H9 (cell line): Measurements from ENCODE around the gene KMT2C. TPM values are rescaled to one million over a fixed set of nuclear protein-coding genes. Genes with fewer than 3 reads are reported as not detected.
"Not testable (repeated sequence)": the region's sequence is repeated elsewhere in the genome, so short reads cannot be mapped to it uniquely, and the experiment has no call there.

Experiments used
- DNase-seq: peaks from one replicate; pipeline ENCODE4 v3.0.0-alpha.2; 2017
- H2AFZ ChIP-seq: one replicate; pipeline ENCODE4 v1.6.1; 2013; ENCODE audit warnings: mild to moderate bottlenecking, low read length, control low read depth, moderate library complexity
- H2AK5ac ChIP-seq: 2 replicates; pipeline ENCODE4 v1.6.1; 2013; ENCODE audit warnings: low read length, control low read depth, mixed read lengths; ENCODE audit not compliant: insufficient read length
- H2BK120ac ChIP-seq: one replicate; pipeline ENCODE4 v1.6.1; 2013; ENCODE audit warnings: low read depth, mild to moderate bottlenecking, low read length, control low read depth, inconsistent platforms; ENCODE audit not compliant: poor library complexity, severe bottlenecking
- H2BK12ac ChIP-seq: 2 replicates; pipeline ENCODE4 v1.6.1; 2013; ENCODE audit warnings: low read length, control low read depth, mixed read lengths, low read depth; ENCODE audit not compliant: insufficient read length
- H2BK15ac ChIP-seq: 2 replicates; pipeline ENCODE4 v1.6.1; 2013; ENCODE audit warnings: low read depth, low read length, control low read depth
- H2BK20ac ChIP-seq: one replicate; pipeline ENCODE4 v1.6.1; 2013; ENCODE audit warnings: low read depth, mild to moderate bottlenecking, low read length, control low read depth, inconsistent platforms; ENCODE audit not compliant: poor library complexity, severe bottlenecking
- H2BK5ac ChIP-seq: 2 replicates; pipeline ENCODE4 v1.6.1; 2013; ENCODE audit warnings: low read length, control low read depth, mixed read lengths; ENCODE audit not compliant: insufficient read length
- H3K14ac ChIP-seq: 2 replicates; pipeline ENCODE4 v1.6.1; 2013; ENCODE audit warnings: low read length, control low read depth; ENCODE audit not compliant: insufficient read depth
- H3K18ac ChIP-seq: 2 replicates; pipeline ENCODE4 v1.6.1; 2013; ENCODE audit warnings: low read depth, mild to moderate bottlenecking, mixed read lengths, low read length, control low read depth; ENCODE audit not compliant: insufficient read length
- H3K23ac ChIP-seq: 2 replicates; pipeline ENCODE4 v1.6.1; 2013; ENCODE audit warnings: low read length, control low read depth, mixed read lengths, low read depth; ENCODE audit not compliant: insufficient read length
- H3K23me2 ChIP-seq: 2 replicates; pipeline ENCODE4 v1.6.1; 2013; ENCODE audit warnings: low read depth, mild to moderate bottlenecking, mixed read lengths, low read length, control low read depth; ENCODE audit not compliant: insufficient read length, poor library complexity, severe bottlenecking
- H3K27ac ChIP-seq: 2 replicates; pipeline ENCODE4 v1.5.1; 2013; ENCODE audit warnings: low read length, control low read depth, mixed read lengths, low read depth; ENCODE audit not compliant: insufficient read length
- H3K27me3 ChIP-seq: 2 replicates; pipeline ENCODE4 v1.6.1; 2013; ENCODE audit warnings: low read length, control low read depth, inconsistent platforms; ENCODE audit not compliant: insufficient read depth
- H3K4ac ChIP-seq: 2 replicates; pipeline ENCODE4 v1.6.1; 2013; ENCODE audit warnings: low read depth, mild to moderate bottlenecking, control low read depth, inconsistent platforms, low read length, moderate library complexity
- H3K4me1 ChIP-seq: 2 replicates; pipeline ENCODE4 v1.6.1; 2013; ENCODE audit warnings: low read length, control low read depth, inconsistent platforms; ENCODE audit not compliant: insufficient read depth
- H3K4me2 ChIP-seq: 2 replicates; pipeline ENCODE4 v1.6.1; 2013; ENCODE audit warnings: low read length, control low read depth, mixed read lengths; ENCODE audit not compliant: insufficient read length, insufficient read depth
- H3K56ac ChIP-seq: 2 replicates; pipeline ENCODE4 v1.6.1; 2013; ENCODE audit warnings: low read depth, mild to moderate bottlenecking, mixed read lengths, low read length, control low read depth; ENCODE audit not compliant: insufficient read length
- H3K79me1 ChIP-seq: 2 replicates; pipeline ENCODE4 v1.6.1; 2013; ENCODE audit warnings: low read depth, mild to moderate bottlenecking, moderate library complexity, low read length, control low read depth, inconsistent platforms; ENCODE audit not compliant: insufficient read depth, poor library complexity, severe bottlenecking
- H3K79me2 ChIP-seq: 2 replicates; pipeline ENCODE4 v1.6.1; 2013; ENCODE audit warnings: low read length, control low read depth, inconsistent platforms; ENCODE audit not compliant: insufficient read depth
- H3K9ac ChIP-seq: 2 replicates; pipeline ENCODE4 v1.6.1; 2013; ENCODE audit warnings: low read length, control low read depth, mixed read lengths; ENCODE audit not compliant: insufficient read length; ENCODE audit errors: extremely low read depth
- H3K9me3 ChIP-seq: one replicate; pipeline ENCODE4 v1.6.1; 2013; ENCODE audit warnings: low read depth, low read length, inconsistent platforms; ENCODE audit not compliant: control insufficient read depth
- H3T11ph ChIP-seq: one replicate; pipeline ENCODE4 v1.6.1; 2013; ENCODE audit warnings: mild to moderate bottlenecking, low read length, control low read depth, inconsistent platforms
- H4K20me1 ChIP-seq: one replicate; pipeline ENCODE4 v1.6.1; 2013; ENCODE audit not compliant: control insufficient read depth, insufficient read length, insufficient read depth
- H4K5ac ChIP-seq: 2 replicates; pipeline ENCODE4 v1.6.1; 2013; ENCODE audit warnings: low read depth, mild to moderate bottlenecking, mixed read lengths, low read length, control low read depth; ENCODE audit not compliant: insufficient read length
- H4K8ac ChIP-seq: replicated peaks from 2 replicates; pipeline ENCODE4 v1.6.1; 2013; ENCODE audit warnings: low read length, control low read depth, mixed read lengths, low read depth; ENCODE audit not compliant: insufficient read length
- H4K91ac ChIP-seq: 2 replicates; pipeline ENCODE4 v1.6.1; 2013; ENCODE audit warnings: low read depth, mild to moderate bottlenecking, moderate library complexity, mixed read lengths, low read length, control low read depth; ENCODE audit not compliant: insufficient read length
- H3K27ac Mint-ChIP-seq, 3 experiments: 2 replicates in 2 of 3; 3 replicates in 1 of 3; pipeline ENCODE4 v1.8.0; 2020 to 2021; ENCODE audit warnings: mixed read lengths in 3 of 3, mild to moderate bottlenecking in 1 of 3, moderate library complexity in 1 of 3
- H3K27me3 Mint-ChIP-seq: 2 replicates; pipeline ENCODE4 v1.8.0; 2021; ENCODE audit warnings: low read depth, mild to moderate bottlenecking, moderate library complexity, mixed read lengths
- H3K36me3 Mint-ChIP-seq, 3 experiments: 2 replicates in 2 of 3; 3 replicates in 1 of 3; pipeline ENCODE4 v1.8.0; 2020 to 2021; ENCODE audit warnings: low read depth in 3 of 3, mixed read lengths in 3 of 3; ENCODE audit not compliant: insufficient read depth in 1 of 3
- H3K4me1 Mint-ChIP-seq, 2 experiments: 2 replicates each; pipeline ENCODE4 v1.8.0; 2020; ENCODE audit warnings: mixed read lengths in 2 of 2
- H3K4me3 Mint-ChIP-seq, 2 experiments: 2 replicates in 1 of 2; 3 replicates in 1 of 2; pipeline ENCODE4 v1.8.0; 2020 to 2021; ENCODE audit warnings: mild to moderate bottlenecking in 2 of 2, mixed read lengths in 2 of 2, moderate library complexity in 1 of 2
- H3K9me3 Mint-ChIP-seq, 2 experiments: 2 replicates in 1 of 2; 3 replicates in 1 of 2; pipeline ENCODE4 v1.8.0; 2020; ENCODE audit warnings: mild to moderate bottlenecking in 2 of 2, mixed read lengths in 2 of 2, moderate library complexity in 1 of 2
- CTCF ChIP-seq: fragments of 200-600 bp; sonication (generic); conservative IDR thresholded peaks from 3 replicates; pipeline ENCODE4 v1.8.0; 2021; ENCODE audit warnings: antibody characterized with exemption, mild to moderate bottlenecking
- WGBS: extraction: QIAGEN DNeasy Blood & Tissue Kit; methylation state at CpG from one replicate; pipeline ENCODE4 v1.1.7; 2013; ENCODE audit warnings: missing lambda C conversion rate, low lambda C conversion rate, mixed read lengths; ENCODE audit not compliant: insufficient read length; ENCODE audit errors: extremely low coverage; 5-methylcytosine and 5-hydroxymethylcytosine counted together
- total RNA-seq: library from RNA; stranded (reverse); gene quantifications from 2 replicates; pipeline ENCODE4 v1.2.1, GENCODE V29; 2021

Gene KMT2C
- total RNA-seq, 1 experiment from 2014 or later, result 32.2 TPM

- H2BK20ac ChIP-seq, result no peak overlapping the region
- no peak overlapping the region for H2BK15ac ChIP-seq
- no peak overlapping the region for H3K4ac ChIP-seq
- no peaks in the 10 kb centered on the region for H3K79me1 ChIP-seq
- H4K8ac ChIP-seq, result no peak overlapping the region
- Mint-ChIP-seq H3K9me3 (no peaks in the 10 kb centered on the region; a peak in 1 of 5 replicates), H3K4me1 (peaks cover 6 to 13% of the 10 kb centered on the region in 2 experiments), H3K36me3 (0 out of 7 replicates have a peak, but pooled peaks cover 0 to 2% (median 0%) of the 10 kb centered on the region in 3 experiments), H3K27me3 (peaks cover 1% of the 10 kb centered on the region; the same call in 1 of the 2 replicates), H3K27ac (no peak overlapping the region), H3K4me3 (no peak overlapping the region)
- H3K14ac ChIP-seq, result no peak overlapping the region
- H3K4me2 ChIP-seq, result no peak overlapping the region
- H3K56ac ChIP-seq, result no peak overlapping the region
- no peaks in the 10 kb centered on the region for H3K9me3 ChIP-seq
- no peaks in the 10 kb centered on the region for H3K27me3 ChIP-seq
- no peaks in the 10 kb centered on the region for H3K79me2 ChIP-seq
- no peak overlapping the region for H3K27ac ChIP-seq
- H2BK12ac ChIP-seq, result no peak overlapping the region
- no peaks in the 10 kb centered on the region for H4K20me1 ChIP-seq
- H4K91ac ChIP-seq, result no peak overlapping the region
- H2BK5ac ChIP-seq, result no peak overlapping the region
- TF ChIP-seq CTCF, result no peak
- no peaks in the 10 kb centered on the region; the same call in 1 of the 2 replicates for H3K4me1 ChIP-seq
- H3K23ac ChIP-seq, result no peak overlapping the region
- H4K5ac ChIP-seq, result no peak overlapping the region
- H2AK5ac ChIP-seq, result no peak overlapping the region
- no peak overlapping the region for H3K9ac ChIP-seq
- H3K23me2 ChIP-seq, result no peaks in the 10 kb centered on the region
- DNase-seq, result no peak
- no peak overlapping the region for H3K18ac ChIP-seq
- H3T11ph ChIP-seq, result no peak overlapping the region
- H2BK120ac ChIP-seq, result no peak overlapping the region
- no CpG with 5 or more reads among the region's 5 CpGs for WGBS
- H2AFZ ChIP-seq, result no peak overlapping the region
Observed at GRCh38 chr7:152451356-152451755, 15.6 kb upstream of the KMT2C start.

- DNase-seq, result not testable (repeated sequence)
Observed at GRCh38 chr7:152445386-152446008, 9.7 kb upstream of the KMT2C start.

More at GRCh38 chr7:152445386-152446008, 9.7 kb upstream of the KMT2C start:
- not testable (repeated sequence) for H3K27me3 ChIP-seq, H3K27ac ChIP-seq, H4K91ac ChIP-seq, H3K4me1 ChIP-seq, H3K36me3 Mint-ChIP-seq, H3K4me3 Mint-ChIP-seq, H3K18ac ChIP-seq, H4K5ac ChIP-seq, H3K79me1 ChIP-seq, H3K56ac ChIP-seq, H3K79me2 ChIP-seq, H3K9me3 Mint-ChIP-seq, H2BK12ac ChIP-seq, H3K4me1 Mint-ChIP-seq, H4K8ac ChIP-seq, H3K14ac ChIP-seq, H3K9me3 ChIP-seq, H4K20me1 ChIP-seq, H2BK15ac ChIP-seq, H2AK5ac ChIP-seq, H2AFZ ChIP-seq, H2BK5ac ChIP-seq, H3K4me2 ChIP-seq, H3K27me3 Mint-ChIP-seq, H3K23me2 ChIP-seq, H3K23ac ChIP-seq, H2BK120ac ChIP-seq, H3K4ac ChIP-seq, H2BK20ac ChIP-seq, H3K9ac ChIP-seq, H3T11ph ChIP-seq, H3K27ac Mint-ChIP-seq
- WGBS, result no CpG with 5 or more reads among the region's 19 CpGs
